Measurements from ENCODE around the gene PDE6C. TPM values are rescaled to one million over a fixed set of nuclear protein-coding genes. Genes with fewer than 3 reads are reported as not detected.

Gene PDE6C
- total and polyA plus RNA-seq, 12 donors, result not detected

GRCh38 chr10:93707623-93708022 lies 95.3 kb downstream of the PDE6C start:
- Histone ChIP-seq H3K36me3 (replicated peaks in 1 of 2) (no peaks in the 10 kb centered on the region), H3K27ac (no peak overlapping the region), H3K9me3 (replicated peaks in 1 of 3) (no peaks in the 10 kb centered on the region), H3K27me3 (no peaks in the 10 kb centered on the region), H3K4me3 (no peak overlapping the region), H3K4me1 (replicated peaks in 1 of 2) (peaks cover 0 to 8% of the 10 kb centered on the region in 2 donors)
- TF ChIP-seq CTCF (IDR thresholded peaks at IDR 0.05), result no peak
- no peak for TF ChIP-seq POLR2A (IDR thresholded peaks at IDR 0.05)
- intact Hi-C loops (cut with DNase I), result no loop called here
- DNase-seq, result no peak

GRCh38 chr10:93710333-93710909 lies 98.1 kb downstream of the PDE6C start:
- Histone ChIP-seq H3K4me1 (replicated peaks in 1 of 2) (no peaks in the 10 kb centered on the region), H3K9me3 (replicated peaks in 1 of 3) (no peaks in the 10 kb centered on the region), H3K27ac (no peak overlapping the region), H3K27me3 (no peaks in the 10 kb centered on the region), H3K4me3 (no peak overlapping the region), H3K36me3 (replicated peaks in 1 of 2) (no peaks in the 10 kb centered on the region)
- DNase-seq, result no peak
- TF ChIP-seq POLR2A (IDR thresholded peaks at IDR 0.05) (no peak), CTCF (IDR thresholded peaks at IDR 0.05) (no peak)
- 57 to 70% (median 65%) methylated on average over 4 to 5 of the region's 5 CpGs for WGBS, 4 donors
- intact Hi-C loops (cut with DNase I), result loop anchor here in 1 of 2 donors (10.0 kb wide), 1 partner anchor 94 kb away; no protein-coding TSS in a partner anchor

- no peak overlapping the region for H3K27ac ChIP-seq
- no peaks in the 10 kb centered on the region for H3K27me3 ChIP-seq
- no peak overlapping the region for H3K4me3 ChIP-seq
- no peak for DNase-seq
- intact Hi-C loops (cut with DNase I), result loop anchor here in 1 of 2 donors (10.0 kb wide), 1 partner anchor 93 kb away; no protein-coding TSS in a partner anchor
- TF ChIP-seq POLR2A (IDR thresholded peaks at IDR 0.05) (no peak), CTCF (IDR thresholded peaks at IDR 0.05) (no peak)
- 64 to 87% (median 74%) methylated on average over 3 of the region's 3 CpGs for WGBS, 4 donors
- no peaks in the 10 kb centered on the region for H3K4me1 ChIP-seq (replicated peaks in 1 of 2)
- no peaks in the 10 kb centered on the region for H3K36me3 ChIP-seq (replicated peaks in 1 of 2)
- H3K9me3 ChIP-seq (replicated peaks in 1 of 3), result no peaks in the 10 kb centered on the region
These were observed 99.6 kb downstream of the PDE6C start for GRCh38 chr10:93711891-93712290.

GRCh38 chr10:93712593-93712992 lies 100.3 kb downstream of the PDE6C start:
- H3K36me3 ChIP-seq (replicated peaks in 1 of 2), result no peaks in the 10 kb centered on the region
- H3K27ac ChIP-seq, result no peak overlapping the region
- H3K4me1 ChIP-seq (replicated peaks in 1 of 2), result no peaks in the 10 kb centered on the region
- 61 to 79% (median 68%) methylated on average over 2 of the region's 2 CpGs for WGBS, 4 donors
- no peak for DNase-seq
- no peaks in the 10 kb centered on the region for H3K27me3 ChIP-seq
- H3K9me3 ChIP-seq (replicated peaks in 1 of 3), result no peaks in the 10 kb centered on the region
- H3K4me3 ChIP-seq, result no peak overlapping the region
- TF ChIP-seq POLR2A (IDR thresholded peaks at IDR 0.05), result no peak
- no peak for TF ChIP-seq CTCF (IDR thresholded peaks at IDR 0.05)
- intact Hi-C loops (cut with DNase I), result loop anchor here in 1 of 2 donors (10.0 kb wide), 1 partner anchor 92 kb away; no protein-coding TSS in a partner anchor

Data from adrenal gland (tissue), 12 donors.